ENCODE measurements around the gene NTM.

GRCh38 chr11:131764649-131765048 is 394.2 kb downstream of the NTM start:
- TF ChIP-seq CTCF (conservative IDR thresholded peaks at IDR 0.05; ENCODE audit: low read depth, low read length) (no peak), EZH2 (IDR thresholded peaks at IDR 0.05; ENCODE audit: borderline replicate concordance, low read depth, low read length, poor library complexity, severe bottlenecking) (no peak)
